OCI-LY1 (cell line): Measurements from ENCODE around the gene DACH1.

ENCODE experiments used
- EZH2 ChIP-seq: fragments of 200-600 bp; sonication (generic), shearing (Covaris generic); IDR thresholded peaks from 2 replicates; pipeline ENCODE4 v1.8.0; 2017; ENCODE audit warnings: borderline replicate concordance, mixed run types, mild to moderate bottlenecking, antibody characterized with exemption, low read length, moderate library complexity, mixed read lengths
- TF ChIP-seq, protein P1 (sequence below): fragments of 200-600 bp; sonication (generic), shearing (Covaris generic); IDR thresholded peaks from 2 replicates; pipeline ENCODE4 v1.5.1; 2017; ENCODE audit warnings: mild to moderate bottlenecking, antibody characterized with exemption, low read length, moderate library complexity, mixed read lengths

DNA sequence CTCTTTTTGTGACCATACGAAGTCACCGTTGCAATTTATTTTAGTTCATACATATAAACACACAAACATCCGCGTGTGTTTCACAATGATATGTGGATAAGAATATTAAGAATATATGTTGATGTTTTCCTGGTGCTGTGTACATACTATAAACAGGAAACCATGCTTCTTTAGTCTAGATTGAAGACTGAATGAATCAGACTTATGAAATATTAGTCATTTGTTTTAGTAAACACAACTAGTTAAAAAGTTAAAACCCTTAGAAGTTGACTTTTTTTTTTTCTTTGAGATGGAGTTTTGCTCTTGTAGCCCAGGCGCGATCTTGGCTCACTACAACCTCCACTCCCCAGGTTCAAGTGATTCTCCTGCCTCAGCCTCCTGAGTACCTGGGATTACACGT, 257.7 kb downstream of the DACH1 start:
- TF ChIP-seq EZH2, result no peak
- TF ChIP-seq, protein P1, sequence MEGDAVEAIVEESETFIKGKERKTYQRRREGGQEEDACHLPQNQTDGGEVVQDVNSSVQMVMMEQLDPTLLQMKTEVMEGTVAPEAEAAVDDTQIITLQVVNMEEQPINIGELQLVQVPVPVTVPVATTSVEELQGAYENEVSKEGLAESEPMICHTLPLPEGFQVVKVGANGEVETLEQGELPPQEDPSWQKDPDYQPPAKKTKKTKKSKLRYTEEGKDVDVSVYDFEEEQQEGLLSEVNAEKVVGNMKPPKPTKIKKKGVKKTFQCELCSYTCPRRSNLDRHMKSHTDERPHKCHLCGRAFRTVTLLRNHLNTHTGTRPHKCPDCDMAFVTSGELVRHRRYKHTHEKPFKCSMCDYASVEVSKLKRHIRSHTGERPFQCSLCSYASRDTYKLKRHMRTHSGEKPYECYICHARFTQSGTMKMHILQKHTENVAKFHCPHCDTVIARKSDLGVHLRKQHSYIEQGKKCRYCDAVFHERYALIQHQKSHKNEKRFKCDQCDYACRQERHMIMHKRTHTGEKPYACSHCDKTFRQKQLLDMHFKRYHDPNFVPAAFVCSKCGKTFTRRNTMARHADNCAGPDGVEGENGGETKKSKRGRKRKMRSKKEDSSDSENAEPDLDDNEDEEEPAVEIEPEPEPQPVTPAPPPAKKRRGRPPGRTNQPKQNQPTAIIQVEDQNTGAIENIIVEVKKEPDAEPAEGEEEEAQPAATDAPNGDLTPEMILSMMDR, result no peak
